ENCODE results near the gene DAAM1.

GRCh38 chr14:59334253-59334652 lies 145.8 kb downstream of the DAAM1 start:
- TF ChIP-seq, protein P1, sequence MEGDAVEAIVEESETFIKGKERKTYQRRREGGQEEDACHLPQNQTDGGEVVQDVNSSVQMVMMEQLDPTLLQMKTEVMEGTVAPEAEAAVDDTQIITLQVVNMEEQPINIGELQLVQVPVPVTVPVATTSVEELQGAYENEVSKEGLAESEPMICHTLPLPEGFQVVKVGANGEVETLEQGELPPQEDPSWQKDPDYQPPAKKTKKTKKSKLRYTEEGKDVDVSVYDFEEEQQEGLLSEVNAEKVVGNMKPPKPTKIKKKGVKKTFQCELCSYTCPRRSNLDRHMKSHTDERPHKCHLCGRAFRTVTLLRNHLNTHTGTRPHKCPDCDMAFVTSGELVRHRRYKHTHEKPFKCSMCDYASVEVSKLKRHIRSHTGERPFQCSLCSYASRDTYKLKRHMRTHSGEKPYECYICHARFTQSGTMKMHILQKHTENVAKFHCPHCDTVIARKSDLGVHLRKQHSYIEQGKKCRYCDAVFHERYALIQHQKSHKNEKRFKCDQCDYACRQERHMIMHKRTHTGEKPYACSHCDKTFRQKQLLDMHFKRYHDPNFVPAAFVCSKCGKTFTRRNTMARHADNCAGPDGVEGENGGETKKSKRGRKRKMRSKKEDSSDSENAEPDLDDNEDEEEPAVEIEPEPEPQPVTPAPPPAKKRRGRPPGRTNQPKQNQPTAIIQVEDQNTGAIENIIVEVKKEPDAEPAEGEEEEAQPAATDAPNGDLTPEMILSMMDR (IDR thresholded peaks at IDR 0.05): no peak
- TF ChIP-seq EZH2 (IDR thresholded peaks at IDR 0.05; ENCODE audit: borderline replicate concordance, insufficient read depth, low read depth, low read length, poor library complexity, severe bottlenecking): no peak
